ENCODE measurements around the gene GLRX3.

- TF ChIP-seq CTCF (IDR thresholded peaks at IDR 0.05): no peak
- no peak for TF ChIP-seq GATA2 (CRISPR knock-in tag; IDR thresholded peaks at IDR 0.05)
- no peak for TF ChIP-seq USF2 (IDR thresholded peaks at IDR 0.05; ENCODE audit: borderline replicate concordance, low read depth, low read length)
- TF ChIP-seq GABPA (IDR thresholded peaks at IDR 0.05; ENCODE audit: low read depth): peak; percentile 58
- TF ChIP-seq MXI1 (IDR thresholded peaks at IDR 0.05; ENCODE audit: low read depth, low read length): peak; percentile 39; the same call in 1 of the 2 replicates
- TF ChIP-seq RFX5 (IDR thresholded peaks at IDR 0.05; ENCODE audit: low read length): no peak
- TF ChIP-seq MAX (IDR thresholded peaks at IDR 0.05; ENCODE audit: low read depth): peak; percentile 30
- peak; percentile 55 for TF ChIP-seq CHD2 (IDR thresholded peaks at IDR 0.05; ENCODE audit: low read length, partially characterized antibody)
- peak; percentile 52; the same call in 1 of the 2 replicates for TF ChIP-seq TAF1 (IDR thresholded peaks at IDR 0.05; ENCODE audit: borderline replicate concordance, low read depth, low read length)
- TF ChIP-seq SIN3A (IDR thresholded peaks at IDR 0.05; ENCODE audit: borderline replicate concordance, low read depth, low read length): no peak
- TF ChIP-seq REST (IDR thresholded peaks at IDR 0.05; ENCODE audit: low read depth, low read length): no peak
- TF ChIP-seq EP300 (IDR thresholded peaks at IDR 0.05; ENCODE audit: borderline replicate concordance in 1 of 2, low read depth in 1 of 2, low read length in 1 of 2): no peak
- no peak for TF ChIP-seq EZH2phosphoT487 (IDR thresholded peaks at IDR 0.05; ENCODE audit: borderline replicate concordance, low read depth)
- TF ChIP-seq RAD21 (IDR thresholded peaks at IDR 0.05; ENCODE audit: low read length): no peak
These were observed 24.9 kb upstream of the GLRX3 start for GRCh38 chr10:130111113-130111851.
